Lung microvascular endothelial cell (primary cell): ENCODE data around the gene B3GALT5. TPM values are rescaled to one million over a fixed set of nuclear protein-coding genes. Genes with fewer than 3 reads are reported as not detected.

Source experiments
- DNase-seq, 2 donors: peaks; one replicate each; pipeline versions ENCODE4 v3.0.0 to v3.0.0-alpha.2; 2010; ENCODE audit warnings: low read depth in 2 of 2
- total RNA-seq: library from RNA; depleted of rRNA; stranded (reverse); fragments of >200 nt; gene quantifications from 2 replicates; pipeline ENCODE4 v1.2.1, GENCODE V29; 2014

The B3GALT5 gene
- total RNA-seq, 1 donor from 2014 or later = not detected

DNA sequence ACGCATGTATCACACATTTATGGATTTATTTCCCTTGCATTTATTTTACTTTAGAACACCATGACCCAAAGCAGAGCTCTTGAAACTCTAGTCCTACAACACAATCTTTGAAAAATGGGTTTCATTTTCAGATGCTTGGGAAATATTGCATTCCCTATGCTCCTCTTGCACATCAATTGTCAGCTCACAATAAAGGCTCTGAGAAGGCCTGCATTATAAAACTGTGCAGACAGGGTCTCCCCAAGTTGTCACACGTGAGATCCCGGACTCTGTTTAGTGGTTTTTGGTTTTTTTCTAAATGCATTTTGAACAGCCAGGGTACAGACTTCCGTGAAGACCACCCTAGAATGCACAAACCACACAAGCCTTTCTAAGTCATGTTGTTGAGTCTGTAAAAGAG is 9.9 kb upstream of the B3GALT5 start:
- DNase-seq = no peak

DNA sequence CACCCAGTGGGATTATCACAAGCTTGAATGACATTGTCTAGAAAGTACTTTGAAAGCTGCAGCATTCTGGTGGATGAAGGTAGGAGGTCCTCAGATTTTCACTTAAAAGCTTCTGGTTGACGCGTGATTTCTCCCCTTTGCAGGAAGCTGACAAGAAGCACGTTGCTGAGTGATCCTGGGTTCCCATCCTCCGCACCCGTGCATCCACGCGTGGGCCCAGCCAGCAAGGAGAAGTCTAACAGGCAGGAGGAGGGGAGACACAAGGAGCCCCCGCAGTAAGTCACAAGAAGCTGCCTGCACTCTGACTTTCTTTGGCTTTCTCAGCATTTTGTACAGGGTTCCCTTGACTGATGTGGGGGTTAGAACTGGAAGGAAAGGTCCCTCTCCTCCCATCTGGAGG is 7.8 kb upstream of the B3GALT5 start:
- no peak for DNase-seq

DNA sequence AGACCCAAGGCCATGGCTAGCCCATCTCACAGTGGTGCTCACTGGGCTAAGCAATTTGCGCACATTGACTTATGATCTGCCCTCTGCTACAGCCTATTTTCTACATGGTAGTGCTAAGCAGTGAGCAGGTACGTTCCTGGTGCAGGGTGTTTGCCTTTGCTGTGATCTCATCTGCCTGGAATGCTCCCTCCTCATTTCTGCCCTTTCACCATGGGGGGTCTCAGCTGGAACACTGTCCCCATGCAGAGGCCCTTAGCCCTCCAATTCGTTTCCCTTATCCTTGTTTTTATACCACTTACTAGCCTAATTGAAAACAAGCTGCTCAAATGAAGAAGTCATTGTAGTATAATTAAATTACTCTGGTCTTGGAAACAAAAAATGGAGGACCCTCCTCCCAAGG is 2.0 kb upstream of the B3GALT5 start:
- DNase-seq = no peak

DNA sequence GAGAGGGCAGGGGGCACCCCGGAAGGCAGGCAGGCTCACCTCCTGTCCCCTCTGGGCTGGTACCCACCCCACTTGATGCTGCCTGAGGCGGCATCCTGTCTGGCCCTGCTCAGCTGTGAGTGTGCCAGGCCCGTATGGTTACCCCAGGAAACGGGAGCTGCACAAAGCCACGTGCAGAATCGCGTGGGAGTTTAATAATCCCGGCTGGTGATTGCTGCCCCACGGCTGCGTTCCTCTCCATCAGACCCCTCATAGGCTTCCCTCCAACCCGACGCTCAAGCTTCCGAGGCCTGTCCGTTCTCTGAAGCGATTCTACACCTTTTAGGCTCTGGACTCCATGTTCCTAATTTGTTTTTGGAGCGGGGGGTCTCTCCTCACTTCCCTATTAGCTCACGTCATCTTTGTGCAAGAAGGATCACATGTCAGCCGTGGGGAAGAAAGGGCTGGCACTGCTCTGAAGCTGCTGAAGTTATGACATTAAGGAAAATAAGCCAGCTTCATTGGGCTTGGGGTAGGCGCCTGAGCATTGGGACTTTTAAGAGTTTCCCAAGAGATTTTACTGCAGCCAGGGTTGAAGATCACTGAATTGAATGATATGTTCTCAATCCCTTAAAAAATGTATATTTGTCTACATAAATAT is 1.1 kb upstream of the B3GALT5 start:
- no peak for DNase-seq

DNA sequence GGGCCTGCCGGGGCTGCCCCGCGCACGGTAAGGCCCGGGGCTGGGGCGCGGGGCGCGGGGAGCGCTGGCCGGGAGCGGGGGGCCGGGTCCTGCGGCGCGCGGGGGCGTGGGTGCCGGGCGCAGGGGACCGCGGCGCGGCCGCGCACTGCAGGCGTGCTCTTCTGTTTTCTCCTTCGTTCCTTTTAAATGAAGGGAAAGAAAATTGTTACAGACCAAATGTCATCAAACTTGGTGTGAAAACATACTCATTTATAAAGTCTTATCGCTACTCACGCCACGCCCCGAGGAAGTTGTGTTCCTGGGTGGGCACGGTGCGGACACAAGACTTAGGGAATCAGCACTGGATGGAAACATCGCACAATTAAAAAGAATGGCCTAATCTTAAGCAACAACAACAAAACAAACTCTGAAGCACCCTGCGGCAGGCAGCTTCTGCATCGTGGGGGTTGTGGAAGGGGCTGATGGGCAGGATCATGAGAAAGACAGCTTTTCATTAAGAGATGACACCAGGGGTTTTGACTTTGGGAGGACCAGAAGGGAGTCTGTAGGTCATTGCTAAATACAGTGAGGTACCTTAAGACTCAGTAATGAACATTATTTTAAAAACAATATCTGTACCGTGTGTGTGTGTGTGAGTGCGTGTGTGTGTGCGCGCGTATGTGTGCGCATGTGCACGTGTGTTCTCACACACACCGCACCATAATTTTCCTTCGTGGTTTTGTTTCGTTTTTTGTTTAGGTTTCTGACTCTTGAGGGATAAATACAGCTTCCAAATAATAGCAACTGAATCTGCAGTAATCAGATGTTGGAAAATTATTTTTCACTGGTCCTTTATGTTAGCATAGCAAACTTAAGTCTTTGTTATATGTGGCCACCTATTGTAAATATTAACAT is 548 bp downstream of the B3GALT5 start:
- no peak for DNase-seq

DNA sequence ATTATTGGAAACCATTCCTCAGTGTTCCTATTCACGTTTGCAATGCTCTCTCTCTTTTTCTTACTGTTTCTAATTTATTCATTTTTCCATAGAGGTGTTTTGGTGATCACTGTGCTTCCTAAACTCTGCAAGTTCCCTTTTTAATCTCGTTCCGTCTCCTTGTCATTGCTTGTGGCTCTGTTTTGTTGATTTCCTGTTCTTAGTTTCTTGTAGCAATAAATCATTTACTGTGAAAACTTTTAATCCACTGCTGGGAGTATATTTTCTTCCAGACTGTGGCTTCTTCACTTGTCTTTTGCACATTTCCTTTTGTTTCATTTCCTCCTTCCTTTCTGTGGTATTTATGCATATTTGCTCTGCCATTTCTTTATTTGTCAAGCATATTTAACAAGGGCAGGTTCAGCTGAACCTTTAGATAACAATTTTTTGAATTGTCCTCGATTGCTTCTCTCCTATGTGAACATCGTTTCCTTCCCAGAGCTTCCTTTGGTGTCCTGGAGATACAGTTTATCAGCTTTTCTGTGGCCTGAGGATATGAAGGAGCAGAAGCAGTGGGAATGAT is 3.6 kb downstream of the B3GALT5 start:
- no peak for DNase-seq

DNA sequence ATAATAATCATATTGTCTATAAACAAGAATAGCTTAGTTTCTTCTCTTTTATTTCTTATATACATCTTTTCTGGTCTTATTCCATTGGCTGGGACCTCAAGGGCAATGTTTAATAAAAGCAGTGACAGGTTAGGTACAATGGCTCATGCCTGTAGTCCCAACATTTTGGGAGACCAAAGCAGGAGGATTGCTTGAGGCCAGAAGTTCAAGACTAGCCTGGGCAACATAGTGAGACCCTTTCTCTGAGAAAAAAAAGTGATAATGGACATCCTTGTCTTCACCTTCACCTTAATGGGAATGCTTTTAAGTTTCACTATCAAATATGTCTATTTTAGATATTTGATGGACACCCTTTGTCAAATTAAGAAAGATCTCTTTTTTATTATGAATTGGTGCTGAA is 8.1 kb downstream of the B3GALT5 start:
- DNase-seq = no peak

DNA sequence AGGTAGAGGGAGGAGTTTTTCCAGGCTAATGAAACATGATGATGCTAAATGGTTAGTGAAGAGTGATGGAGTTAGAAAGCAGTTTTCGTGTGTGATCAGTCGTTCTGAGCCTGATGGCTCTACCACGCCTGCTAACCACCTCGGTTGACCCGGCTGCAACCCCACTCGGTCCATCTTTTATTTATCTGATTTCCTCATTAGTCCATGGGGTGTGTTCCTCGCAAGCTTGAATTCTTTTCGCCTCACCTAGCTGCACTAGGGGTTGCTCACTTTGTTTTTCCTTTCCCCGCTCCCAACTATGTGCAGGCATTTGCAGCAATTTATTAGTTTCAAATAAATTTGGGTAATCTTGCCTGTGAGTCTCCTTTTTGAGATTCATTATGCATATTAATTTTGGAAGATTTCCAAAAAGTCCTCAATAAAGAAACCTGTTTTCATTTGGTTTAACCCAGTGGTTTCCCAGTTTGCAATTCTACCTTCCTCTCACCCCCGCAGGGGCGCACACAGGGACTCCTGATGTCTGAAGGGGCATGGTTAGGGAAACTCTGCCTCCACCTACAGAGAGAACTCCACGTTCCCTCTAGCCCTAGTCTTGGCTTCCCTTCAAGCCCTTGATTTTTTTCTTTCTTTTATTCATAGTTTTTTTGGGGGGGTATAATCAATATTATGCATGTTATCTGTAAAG is 12.6 kb downstream of the B3GALT5 start:
- no peak for DNase-seq

DNA sequence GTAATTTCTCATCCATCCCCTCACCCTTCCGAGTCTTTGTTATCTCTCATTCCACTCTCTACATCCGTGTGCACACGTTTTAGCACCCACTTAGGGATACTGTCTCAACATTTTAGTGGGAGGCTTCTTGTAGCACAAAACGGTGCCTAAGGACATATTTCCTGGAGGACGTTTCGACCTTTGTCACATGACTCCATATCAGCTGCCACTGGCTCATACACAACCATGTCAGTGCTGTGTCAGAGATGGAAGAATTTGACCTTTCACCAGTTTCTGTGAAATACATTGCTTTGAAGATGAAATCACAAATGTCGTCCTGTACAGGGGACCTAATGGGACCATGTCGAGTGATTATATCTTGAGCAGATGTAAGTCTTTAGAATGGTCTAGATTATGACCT is 15.6 kb downstream of the B3GALT5 start:
- no peak for DNase-seq

DNA sequence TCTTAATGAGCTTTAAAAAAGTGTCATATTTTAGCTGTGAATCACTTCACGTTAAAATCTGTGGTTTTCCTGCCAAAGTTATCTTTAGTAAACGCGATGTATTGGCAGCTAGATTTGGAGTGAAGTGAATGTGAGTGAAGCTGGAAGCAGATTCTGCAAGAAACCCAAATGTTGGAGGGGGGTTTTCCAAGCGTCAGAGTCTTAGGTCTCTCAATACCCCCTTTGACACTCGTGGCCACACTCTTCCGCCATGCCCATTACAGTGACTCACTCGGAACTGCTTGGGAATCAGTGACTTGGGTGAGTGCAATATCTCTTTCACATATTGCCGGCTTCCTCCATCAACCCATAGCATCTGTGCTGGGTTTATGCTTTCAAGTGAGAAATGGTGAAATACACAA is 17.5 kb downstream of the B3GALT5 start:
- DNase-seq = no peak

DNA sequence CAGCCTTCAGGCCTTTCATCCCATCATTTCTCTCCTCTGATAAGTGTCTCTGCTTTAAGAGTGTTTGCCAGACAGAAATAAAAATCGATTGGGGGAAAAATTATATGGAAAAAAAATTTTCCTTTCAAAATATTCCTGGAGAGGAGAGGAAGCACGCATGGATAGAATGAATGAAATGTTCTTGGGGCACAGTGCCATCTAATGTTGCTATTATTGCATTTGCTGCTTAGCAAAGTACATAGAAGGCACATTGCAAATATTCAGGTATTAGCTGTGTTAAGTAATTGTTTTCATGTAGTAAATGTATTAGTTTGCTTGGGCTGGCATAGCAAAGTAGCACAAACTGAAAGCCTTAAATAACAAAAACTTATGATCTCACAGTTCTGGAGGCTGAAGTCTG is 18.1 kb downstream of the B3GALT5 start:
- no peak for DNase-seq

DNA sequence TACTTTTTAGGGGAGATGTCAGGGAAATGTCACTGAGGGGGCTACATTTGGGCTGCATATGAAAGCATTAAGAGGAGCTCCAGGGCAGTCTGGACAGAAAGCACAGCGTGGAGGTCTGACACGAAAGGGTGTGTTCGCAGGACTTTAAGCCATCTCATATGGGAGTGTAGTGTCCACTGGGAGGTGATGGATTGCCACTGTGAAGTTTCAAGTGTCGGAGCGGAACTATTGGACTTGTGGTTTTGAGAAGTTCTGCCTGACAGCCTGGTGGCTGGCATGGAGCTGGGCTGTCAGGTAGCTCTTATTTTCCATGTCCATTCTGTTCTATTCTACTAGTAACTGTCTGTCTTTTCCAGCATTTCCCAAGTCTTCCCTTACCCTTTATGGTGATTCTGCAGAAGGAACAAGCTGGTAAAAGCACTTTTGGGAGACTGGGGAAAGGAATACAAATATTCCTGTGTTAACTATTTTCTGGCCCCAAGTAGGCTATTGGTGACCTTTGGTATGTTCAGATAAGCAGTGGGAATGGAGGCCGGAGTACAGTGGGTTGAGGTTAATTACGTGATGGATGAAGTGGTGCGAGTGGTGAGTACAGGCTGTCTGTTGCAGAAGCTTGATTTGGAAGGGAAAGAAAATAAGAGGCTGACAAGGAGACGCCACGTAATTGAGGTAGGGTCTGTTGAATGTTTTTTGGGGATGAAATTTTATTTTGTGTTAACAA is 19.3 kb downstream of the B3GALT5 start:
- no peak for DNase-seq

DNA sequence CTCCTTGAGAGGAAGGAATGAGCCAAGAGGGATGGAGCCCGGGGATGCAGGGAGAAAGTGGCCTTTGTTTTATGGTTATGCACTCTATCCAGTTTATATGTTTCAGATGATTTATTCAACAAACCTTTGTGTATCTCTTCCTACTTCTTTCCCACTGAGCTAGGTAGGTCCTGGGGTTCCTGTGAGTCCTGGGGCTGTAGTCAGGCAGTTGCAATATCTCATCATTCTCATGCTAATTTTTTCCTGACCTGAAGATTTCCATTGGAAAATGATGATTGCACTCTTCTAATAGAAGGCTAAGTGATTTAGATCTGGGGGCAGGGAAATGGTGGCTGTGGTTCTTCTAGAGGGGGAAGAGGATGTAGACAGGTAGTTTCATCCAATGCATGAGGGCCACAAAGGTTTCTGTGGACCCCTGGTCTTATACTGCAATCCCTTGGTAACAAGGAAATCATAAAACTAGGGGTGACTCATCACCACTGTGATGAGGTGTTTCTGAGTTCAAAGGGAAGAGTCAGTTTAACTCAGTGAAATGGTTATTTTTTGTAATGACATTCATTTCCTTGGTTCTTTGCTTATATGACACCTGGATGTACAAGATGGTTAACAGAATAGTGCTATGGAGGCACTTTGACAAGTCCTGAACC is 20.2 kb downstream of the B3GALT5 start:
- no peak for DNase-seq

DNA sequence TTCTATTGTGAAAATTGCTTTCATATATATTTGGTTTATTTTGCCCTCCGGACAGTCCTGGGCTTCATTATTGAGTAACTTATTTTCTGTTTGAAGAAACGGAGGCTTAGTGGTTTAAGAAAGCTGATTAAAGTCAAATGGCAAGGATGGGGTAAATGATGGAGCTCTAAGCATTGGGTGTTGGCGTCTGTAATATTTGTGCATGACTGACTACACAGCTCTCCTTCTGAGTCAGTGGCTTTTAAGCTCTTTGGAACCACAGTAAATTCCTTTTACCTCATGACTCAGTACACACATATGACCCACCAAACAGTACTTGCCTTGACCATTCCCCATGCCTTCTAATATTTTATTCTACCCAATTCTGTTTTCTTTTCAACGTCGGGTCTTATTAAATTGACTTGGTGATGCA is 21.0 kb downstream of the B3GALT5 start:
- DNase-seq = peak in 1 of 2 donors; percentile 3

DNA sequence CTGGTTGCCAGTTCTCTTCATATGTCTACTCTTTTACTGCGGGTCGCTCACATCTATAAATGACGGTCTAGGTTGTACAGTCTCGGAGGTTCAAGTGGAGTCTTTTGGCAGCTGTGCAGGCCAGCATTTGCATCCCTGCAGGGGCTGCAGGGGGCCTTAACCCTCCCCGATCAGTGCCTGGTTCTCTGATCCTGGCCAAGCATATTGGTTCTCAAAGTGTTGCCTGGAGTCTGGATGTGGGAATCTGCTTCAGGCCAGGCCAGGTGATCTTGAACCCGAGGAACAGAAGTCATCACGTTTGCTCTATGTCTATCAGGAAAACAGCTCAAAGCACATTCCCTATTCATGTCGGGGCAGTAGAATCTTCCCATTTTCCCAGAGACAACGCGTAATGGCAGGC is 21.8 kb downstream of the B3GALT5 start:
- DNase-seq = no peak

DNA sequence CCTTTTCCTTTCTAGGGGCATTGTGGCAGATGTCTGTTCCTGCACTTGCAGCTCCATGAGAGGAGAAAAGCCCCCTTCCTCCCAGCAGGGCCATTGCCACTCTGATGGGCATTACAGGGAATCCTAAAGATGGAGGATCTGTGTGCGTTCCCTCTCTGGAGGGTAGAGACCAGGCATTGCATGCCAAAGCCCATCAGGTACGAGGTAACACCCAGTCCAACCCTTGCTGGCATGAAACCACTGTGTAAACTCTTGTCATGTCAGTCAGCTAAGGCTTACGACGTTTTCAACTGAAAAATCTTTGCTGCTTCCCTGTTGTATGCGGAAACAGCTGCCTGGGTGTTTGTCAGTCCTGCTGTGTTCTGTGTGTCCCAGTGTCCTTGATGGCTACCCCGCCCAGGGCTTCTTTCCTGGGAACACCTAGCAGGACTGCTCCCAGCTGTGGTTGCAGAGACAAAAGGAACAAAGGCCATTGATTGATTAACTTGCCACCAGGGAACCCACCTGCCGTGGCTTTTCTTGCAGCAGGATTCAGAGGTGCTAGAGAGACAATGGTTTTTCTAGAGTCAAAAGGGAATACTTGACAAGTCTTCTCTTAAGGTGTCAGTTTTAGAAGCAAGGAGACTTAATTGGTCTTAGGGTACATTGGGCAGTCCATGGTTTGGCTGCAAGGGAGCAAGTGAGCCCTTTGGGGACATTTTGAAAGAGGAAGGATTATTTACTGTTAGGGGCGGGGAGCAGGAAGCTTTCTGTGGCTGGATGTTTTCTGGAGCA is 24.6 kb downstream of the B3GALT5 start:
- no peak for DNase-seq

DNA sequence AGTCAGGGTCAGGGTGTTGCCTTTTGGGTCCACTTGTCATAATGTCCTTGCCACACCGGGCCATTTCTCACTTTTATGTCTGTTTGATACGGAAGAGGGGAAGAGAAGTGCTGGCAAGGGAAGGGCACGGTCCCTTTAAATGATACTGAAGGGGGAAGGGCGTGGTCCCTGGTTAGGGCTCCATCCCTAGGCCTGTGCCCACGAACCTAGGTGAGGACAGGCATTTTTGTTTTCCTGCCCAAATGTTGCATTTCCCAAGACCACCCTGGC is 25.2 kb downstream of the B3GALT5 start:
- DNase-seq = no peak

DNA sequence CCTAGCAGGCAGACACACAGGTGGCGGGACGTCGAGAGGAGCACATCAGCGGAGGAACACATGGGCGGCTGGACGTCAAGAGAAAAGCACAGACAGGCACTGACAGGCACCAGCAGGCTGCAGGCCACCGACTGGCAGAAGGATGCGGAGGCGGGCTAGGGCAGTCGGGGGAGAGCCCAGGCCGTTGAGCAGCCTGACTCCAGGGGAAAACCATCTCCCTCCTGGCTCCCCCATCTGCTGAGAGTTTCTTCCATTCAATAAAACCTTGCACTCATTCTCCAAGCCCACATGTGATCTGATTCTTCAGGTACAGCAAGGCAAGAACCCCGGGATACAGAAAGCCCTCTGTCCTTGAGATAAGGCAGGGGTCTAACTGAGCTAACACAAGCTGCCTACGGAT is 25.5 kb downstream of the B3GALT5 start:
- no peak for DNase-seq

DNA sequence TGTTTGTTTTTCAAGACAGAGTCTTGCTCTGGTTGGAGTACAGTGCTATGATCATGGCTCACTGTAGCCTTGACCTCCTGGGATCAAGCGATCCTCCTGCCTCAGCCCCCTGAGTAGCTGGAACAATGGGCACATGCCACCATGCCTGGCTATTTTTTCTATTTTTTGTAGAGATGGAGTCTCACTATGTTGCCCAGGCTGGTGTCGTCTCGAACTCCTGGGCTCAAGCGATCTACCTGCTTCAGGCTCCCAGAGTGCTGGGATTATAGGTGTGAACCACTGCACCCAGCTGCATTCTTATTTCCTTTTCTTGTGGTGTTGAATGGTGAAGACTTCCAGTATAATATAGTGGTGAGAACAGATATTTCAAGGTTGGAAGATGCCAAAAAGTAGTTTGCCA is 28.0 kb downstream of the B3GALT5 start:
- no peak for DNase-seq

DNA sequence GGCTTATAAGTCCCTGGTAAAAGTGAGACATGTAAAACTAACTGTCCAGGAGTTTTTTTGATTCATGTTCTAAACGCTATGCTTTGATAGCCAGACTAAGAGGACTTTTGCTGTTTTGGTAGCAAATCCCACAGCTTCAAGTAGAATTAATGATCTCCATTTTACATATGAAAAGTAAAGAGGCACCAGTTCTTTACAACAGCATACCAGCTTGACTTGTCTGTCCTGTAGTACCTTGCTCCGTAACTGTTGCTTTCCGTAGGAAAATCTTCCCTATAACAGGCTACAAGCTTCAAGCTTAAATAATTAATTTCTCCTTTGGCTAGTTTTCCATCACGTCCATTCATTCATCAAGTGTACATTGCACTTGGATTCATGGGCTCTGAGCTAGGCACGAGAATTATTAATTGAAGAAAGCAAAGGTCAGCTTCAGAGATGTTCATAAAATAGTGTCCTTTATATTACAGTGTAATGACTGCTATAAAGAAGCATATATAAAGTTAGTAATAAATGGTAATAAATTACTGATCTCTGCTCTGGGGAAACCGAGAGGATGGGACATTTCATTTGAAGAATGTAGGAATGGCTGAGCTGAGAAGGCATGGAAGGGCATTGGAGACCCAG is 29.2 kb downstream of the B3GALT5 start:
- no peak for DNase-seq
